Measurements from ENCODE around the gene SEMA4B.
"Not testable (repeated sequence)": the region's sequence is repeated elsewhere in the genome, so short reads cannot be mapped to it uniquely, and the experiment has no call there.

Gene SEMA4B

DNA sequence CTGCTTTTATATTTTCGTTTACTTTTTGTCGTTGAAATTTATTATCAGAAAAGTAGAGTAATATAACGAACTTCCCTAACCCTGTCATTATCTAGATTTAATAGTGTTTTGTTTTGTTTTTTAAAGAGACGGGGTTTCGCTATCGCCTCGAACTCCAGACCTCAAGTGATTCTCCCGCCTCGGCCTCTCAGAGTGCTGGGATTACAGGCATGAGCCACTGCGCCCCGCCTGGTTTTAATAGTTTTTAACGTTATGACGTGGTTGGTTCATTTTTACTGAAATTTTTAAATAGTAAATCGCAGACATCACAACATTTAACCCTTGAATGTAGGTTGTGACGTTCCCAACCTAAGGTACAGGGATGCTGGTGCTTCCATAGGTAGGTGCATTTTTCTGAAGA, 65.4 kb downstream of the SEMA4B start:
- in situ Hi-C loops (cut with HindIII; ENCODE audit: low pct_unique_long_range_greater_than_20kb, low sequenced_read_pairs) = no loop called here
- no peak for DNase-seq (ENCODE audit: low read depth in 1 of 2, low spot score in 1 of 2)
- TF ChIP-seq JUND (IDR thresholded peaks at IDR 0.05; ENCODE audit: low read depth) = no peak

DNA sequence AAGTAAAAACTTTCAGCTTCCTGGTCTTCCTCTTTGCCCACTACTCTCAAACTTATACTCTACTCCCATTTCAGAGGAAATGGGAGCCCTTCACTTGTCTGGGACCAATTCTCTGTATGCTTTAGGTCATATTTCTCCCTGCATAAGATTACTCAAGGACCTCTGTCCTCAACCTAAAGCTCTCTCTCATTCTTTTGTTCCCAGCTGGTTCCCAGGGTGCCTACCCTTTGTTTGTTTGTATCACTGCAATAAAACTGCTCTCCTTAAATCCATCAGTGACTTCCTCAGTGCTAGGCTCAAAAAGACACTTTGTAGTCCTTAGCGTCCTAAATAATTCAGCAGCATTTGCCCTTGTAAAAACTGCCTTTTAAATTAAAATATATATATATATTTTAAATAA, 67.3 kb downstream of the SEMA4B start:
- no peak for DNase-seq (ENCODE audit: low read depth in 1 of 2, low spot score in 1 of 2)
- TF ChIP-seq JUND (IDR thresholded peaks at IDR 0.05; ENCODE audit: low read depth) = no peak
- in situ Hi-C loops (cut with HindIII; ENCODE audit: low pct_unique_long_range_greater_than_20kb, low sequenced_read_pairs) = no loop called here

DNA sequence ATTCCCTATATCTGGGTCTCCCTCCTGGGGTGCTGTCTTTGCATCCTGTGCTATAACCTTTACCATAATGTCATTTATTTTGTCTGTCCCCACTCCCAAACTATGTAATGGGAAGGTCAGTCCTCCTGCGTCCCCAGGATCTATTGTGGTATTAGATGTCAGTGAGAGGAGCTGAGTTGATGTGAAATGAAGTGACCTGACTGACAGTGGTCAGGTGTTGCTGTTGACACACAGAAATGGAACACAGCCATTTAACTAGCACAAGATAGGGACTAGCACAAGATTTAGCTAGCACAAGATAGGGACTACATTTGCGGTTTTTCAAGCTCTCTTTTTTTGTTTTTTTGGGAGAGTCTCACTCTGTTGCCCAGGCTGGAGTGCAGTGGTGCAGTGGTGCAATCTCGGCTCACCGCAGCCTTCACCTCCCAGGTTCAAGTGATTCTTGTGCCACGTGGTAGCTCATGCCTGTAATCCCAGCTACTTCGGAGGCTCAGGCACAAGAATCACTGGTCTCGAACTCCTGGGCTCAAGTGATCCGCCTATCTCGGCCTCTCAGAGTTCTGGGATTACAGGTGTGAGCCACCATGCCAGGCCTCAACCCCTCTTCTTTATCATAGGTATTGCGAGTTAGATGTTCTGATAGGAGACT, 69.5 kb downstream of the SEMA4B start:
- TF ChIP-seq JUND (IDR thresholded peaks at IDR 0.05; ENCODE audit: low read depth) = no peak
- DNase-seq (ENCODE audit: low read depth in 1 of 2, low spot score in 1 of 2) = no peak
- in situ Hi-C loops (cut with HindIII; ENCODE audit: low pct_unique_long_range_greater_than_20kb, low sequenced_read_pairs) = no loop called here

GRCh38 chr15:90271459-90272166, 70.5 kb downstream of the SEMA4B start:
- no peak for TF ChIP-seq JUND (IDR thresholded peaks at IDR 0.05; ENCODE audit: low read depth)
- in situ Hi-C loops (cut with HindIII; ENCODE audit: low pct_unique_long_range_greater_than_20kb, low sequenced_read_pairs) = no loop called here
- no peak for DNase-seq (ENCODE audit: low read depth in 1 of 2, low spot score in 1 of 2)

DNA sequence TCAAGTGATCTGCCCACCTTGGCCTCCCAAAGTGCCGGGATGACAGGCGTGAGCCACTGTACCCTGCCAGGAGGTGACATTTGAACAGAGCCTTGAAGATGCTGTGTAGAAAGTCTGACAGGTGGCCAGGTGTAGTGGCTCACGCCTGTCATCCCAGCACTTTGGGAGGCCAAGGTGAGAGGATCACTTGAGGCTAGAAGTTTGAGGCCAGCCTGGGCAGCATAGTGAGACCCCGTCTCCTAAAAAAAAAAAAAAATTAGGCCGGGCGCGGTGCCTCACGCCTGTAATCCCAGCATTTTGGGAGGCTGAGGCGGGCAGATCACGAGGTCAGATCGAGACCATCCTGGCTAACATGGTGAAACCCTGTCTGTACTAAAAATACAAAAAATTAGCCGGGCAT, 77.3 kb downstream of the SEMA4B start:
- in situ Hi-C loops (cut with HindIII; ENCODE audit: low pct_unique_long_range_greater_than_20kb, low sequenced_read_pairs); DNase-seq (ENCODE audit: low read depth in 1 of 2, low spot score in 1 of 2): not testable (repeated sequence)

All from T47D (cell line).